GOT3 (cell line): Measurements from ENCODE around the gene MS4A1.
"Not testable (repeated sequence)": the region's sequence is repeated elsewhere in the genome, so short reads cannot be mapped to it uniquely, and the experiment has no call there.

Source experiments
- DNase-seq: peaks from one replicate; lab custom pipeline; 2025; ENCODE audit warnings: mixed read lengths; lab: John Stamatoyannopoulos, UW

MS4A1 gene

DNA sequence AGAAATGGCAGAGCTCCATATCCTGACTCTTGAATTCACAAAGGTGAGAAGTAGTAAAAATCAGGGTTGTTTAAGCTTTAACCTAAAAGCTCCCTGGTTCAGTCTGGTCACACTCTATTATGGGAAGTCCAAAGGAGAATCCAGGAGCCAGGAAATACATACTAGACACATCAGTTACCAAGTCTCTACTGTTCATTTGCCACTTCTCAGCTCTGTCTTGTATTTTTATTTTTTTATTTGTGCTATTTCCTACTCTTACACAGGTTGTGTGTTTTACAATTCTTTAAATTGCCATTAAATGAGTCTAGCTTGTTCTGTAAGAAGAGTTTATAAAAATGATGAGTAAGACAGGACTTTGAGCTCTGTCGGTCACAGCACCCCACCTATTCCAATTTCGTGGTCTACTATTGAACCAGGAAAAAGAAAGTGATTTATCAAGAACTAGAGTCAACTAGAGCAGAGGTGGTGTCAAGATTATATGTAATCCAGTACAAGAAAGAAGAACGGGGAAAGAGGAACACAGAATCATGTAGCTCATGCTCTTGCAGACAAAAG, 46.7 kb downstream of the MS4A1 start:
- DNase-seq, result no peak

- DNase-seq, result no peak
Observed at GRCh38 chr11:60504219-60504905, 48.7 kb downstream of the MS4A1 start.

DNA sequence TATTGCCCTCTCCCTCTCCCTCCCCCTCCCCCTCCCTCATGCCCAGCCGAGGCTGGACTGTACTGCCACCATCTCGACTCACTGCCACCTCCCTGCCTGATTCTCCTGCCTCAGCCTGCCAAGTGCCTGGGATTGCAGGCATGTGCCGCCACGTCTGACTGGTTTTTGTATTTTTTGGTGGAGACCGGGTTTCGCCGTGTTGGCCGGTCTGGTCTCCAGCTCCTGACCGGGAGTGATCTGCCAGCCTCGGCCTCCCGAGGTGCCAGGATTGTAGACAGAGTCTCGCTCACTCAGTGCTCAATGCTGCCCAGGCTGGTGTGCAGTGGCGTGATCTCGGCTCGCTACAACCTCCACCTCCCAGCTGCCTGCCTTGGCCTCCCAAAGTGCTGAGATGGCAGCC, 54.0 kb downstream of the MS4A1 start:
- not testable (repeated sequence) for DNase-seq

- not testable (repeated sequence) for DNase-seq
Observed at GRCh38 chr11:60510209-60510608, 54.6 kb downstream of the MS4A1 start.

- no peak for DNase-seq
Observed at GRCh38 chr11:60511393-60511792, 55.7 kb downstream of the MS4A1 start.

GRCh38 chr11:60512651-60513225, 57.1 kb downstream of the MS4A1 start:
- DNase-seq, result no peak

GRCh38 chr11:60513496-60514460, 58.1 kb downstream of the MS4A1 start:
- DNase-seq, result no peak

DNA sequence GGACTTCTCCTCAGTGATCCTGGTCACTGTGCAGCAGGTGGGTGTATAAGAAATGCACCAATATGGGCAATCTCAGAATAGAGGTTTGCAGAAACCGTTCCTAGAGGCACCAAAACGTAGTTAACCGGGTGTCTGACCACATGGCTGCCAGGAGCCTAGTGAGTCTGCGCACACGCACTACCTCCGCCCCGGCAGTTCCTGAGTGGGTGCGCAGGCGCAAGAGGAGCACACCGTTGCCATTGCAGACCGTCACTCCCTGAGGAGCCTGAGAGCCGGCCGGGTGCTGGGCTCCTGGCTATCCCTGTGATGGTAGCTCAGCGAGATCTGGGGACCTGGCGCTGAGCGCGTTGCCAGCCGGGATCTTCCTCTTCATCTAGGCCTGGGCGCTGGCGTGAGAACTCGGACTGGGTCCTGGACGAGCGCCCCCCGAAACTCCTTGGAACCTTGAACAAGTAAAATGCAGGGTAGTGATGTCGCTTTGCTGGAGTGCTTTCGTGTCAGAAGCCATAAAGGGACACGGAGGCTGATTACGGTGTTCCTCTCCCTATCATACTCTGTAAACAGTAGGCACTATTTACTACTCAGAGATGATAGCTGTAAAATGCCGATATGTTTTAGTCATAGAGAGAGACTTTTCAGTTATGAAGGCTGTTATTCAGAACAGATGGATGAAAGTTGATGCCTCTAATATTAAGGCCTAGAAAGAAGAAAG, 59.7 kb downstream of the MS4A1 start, which contains the start of gene MS4A13:
Gene MS4A13, plus strand, starts transcription at position 249 of the 712 bp plus-strand sequence. CDS start 2,692 bp downstream, outside the sequence.
- DNase-seq, result no peak
